ENCODE data around the gene PCDHAC2. TPM values are rescaled to one million over a fixed set of nuclear protein-coding genes. Genes with fewer than 3 reads are reported as not detected.
A peak's percentile ranks its signal among the peaks of the same experiment; 100 is the strongest.

PCDHAC2 gene
- 0.06 and 0.23 TPM in 2 replicates for total RNA-seq (2014; rRNA removed)
- not detected for polyA plus RNA-seq (2012)

- DNase-seq (ENCODE audit: low read depth): peak; percentile 5
These were observed at the start of gene PCDHAC2 for GRCh38 chr5:140966293-140967225. Gene PCDHAC2 (plus strand): TSS chr5:140966476. CDS start chr5:140966767, 291 bp downstream.

GRCh38 chr5:140923601-140924000, 42.7 kb upstream of the PCDHAC2 start:
- no peak for DNase-seq (ENCODE audit: low read depth)

GRCh38 chr5:140925806-140926442, 40.4 kb upstream of the PCDHAC2 start, which contains the start of gene PCDHAC1:
Gene PCDHAC1 (plus strand): TSS chr5:140926299. CDS start chr5:140926893, 594 bp downstream.
- no peak for DNase-seq (ENCODE audit: low read depth)

GRCh38 chr5:140926443-140927227, 39.6 kb upstream of the PCDHAC2 start:
- no peak for DNase-seq (ENCODE audit: low read depth)

GRCh38 chr5:140927228-140927573, 39.1 kb upstream of the PCDHAC2 start:
- no peak for DNase-seq (ENCODE audit: low read depth)

GRCh38 chr5:140934964-140935606, 31.2 kb upstream of the PCDHAC2 start:
- no peak for DNase-seq (ENCODE audit: low read depth)

- DNase-seq (ENCODE audit: low read depth): no peak
These were observed 19.7 kb upstream of the PCDHAC2 start for GRCh38 chr5:140946578-140946977.

- DNase-seq (ENCODE audit: low read depth): no peak
These were observed 14.6 kb upstream of the PCDHAC2 start for GRCh38 chr5:140951636-140952035.

- no peak for DNase-seq (ENCODE audit: low read depth)
These were observed 13.0 kb upstream of the PCDHAC2 start for GRCh38 chr5:140953234-140953633.

GRCh38 chr5:140962190-140962589, 4.1 kb upstream of the PCDHAC2 start:
- no peak for DNase-seq (ENCODE audit: low read depth)

- no peak for DNase-seq (ENCODE audit: low read depth)
These were observed 1.9 kb upstream of the PCDHAC2 start for GRCh38 chr5:140964356-140964755.

GRCh38 chr5:140965905-140966292, 377 bp upstream of the PCDHAC2 start:
- no peak for DNase-seq (ENCODE audit: low read depth)

GRCh38 chr5:140967226-140967893, 1.1 kb downstream of the PCDHAC2 start:
- no peak for DNase-seq (ENCODE audit: low read depth)

GRCh38 chr5:140969880-140970279, 3.6 kb downstream of the PCDHAC2 start:
- DNase-seq (ENCODE audit: low read depth): no peak

- DNase-seq (ENCODE audit: low read depth): no peak
These were observed 7.3 kb downstream of the PCDHAC2 start for GRCh38 chr5:140973550-140973949.

- DNase-seq (ENCODE audit: low read depth): peak; percentile 41
These were observed 10.7 kb downstream of the PCDHAC2 start for GRCh38 chr5:140977003-140977402.

GRCh38 chr5:140978260-140978659, 12.0 kb downstream of the PCDHAC2 start:
- no peak for DNase-seq (ENCODE audit: low read depth)

GRCh38 chr5:140978983-140979382, 12.7 kb downstream of the PCDHAC2 start:
- DNase-seq (ENCODE audit: low read depth): no peak

GRCh38 chr5:140982083-140982716, 15.9 kb downstream of the PCDHAC2 start:
- no peak for DNase-seq (ENCODE audit: low read depth)

GRCh38 chr5:140986117-140986521, 19.8 kb downstream of the PCDHAC2 start:
- DNase-seq (ENCODE audit: low read depth): no peak

Data from LHCN-M2 (cell line).